H1 (cell line): Measurements from ENCODE around the gene C1GALT1. TPM values are rescaled to one million over a fixed set of nuclear protein-coding genes. Genes with fewer than 3 reads are reported as not detected.

ENCODE experiments used
- BCL11A ChIP-seq, 2 experiments: IDR thresholded peaks; one replicate each; pipeline ENCODE4 v1.6.1; 2011; ENCODE audit warnings: low read depth in 2 of 2, low read length in 2 of 2, mild to moderate bottlenecking in 2 of 2
- CHD2 ChIP-seq: IDR thresholded peaks from 2 replicates; pipeline ENCODE4 v1.6.1; 2012; ENCODE audit warnings: low read length, improper control_type of control experiment
- CHD7 ChIP-seq: fragments of 300-600 bp; sonication (generic); IDR thresholded peaks from 2 replicates; pipeline ENCODE4 v1.7.1; 2012; ENCODE audit warnings: low read length, moderate library complexity, mild to moderate bottlenecking, inconsistent platforms; ENCODE audit not compliant: insufficient replicate concordance
- USF2 ChIP-seq: IDR thresholded peaks from 2 replicates; pipeline ENCODE4 v1.6.1; 2011; ENCODE audit warnings: low read length, improper control_type of control experiment
- YY1 ChIP-seq: IDR thresholded peaks from 2 replicates; pipeline ENCODE4 v1.6.1; 2011; ENCODE audit warnings: low read depth, mild to moderate bottlenecking, low read length
- polyA plus RNA-seq, 7 experiments: library from polyadenylated mRNA; depleted of rRNA in 3 of 7; stranded (reverse) in 5 of 7; unstranded in 2 of 7; fragments of >200 nt in 5 of 7; fragments of 200-250 nt in 2 of 7; gene quantifications; 1 replicate in 5 of 7; 2 replicates in 1 of 7; 4 replicates in 1 of 7; pipeline versions ENCODE4 v1.2.1 to v1.2.3, GENCODE V29; 2011 to 2013; ENCODE audit warnings: missing spikeins in 2 of 7, mixed read lengths in 2 of 7
- total RNA-seq: library from RNA; stranded (reverse); fragmentation: NEBNext Ultra II Directional; extraction: Animal tissue kit (Norgen Biotek cat#: 25700); gene quantifications from 2 replicates; pipeline ENCODE4 v1.2.1, GENCODE V29; 2021

The C1GALT1 gene
- total and polyA plus RNA-seq, 2 of the 8 experiments (the other 6 are each of a cell fraction or from before 2014, with no cell fraction given), result 18.7 to 94.2 TPM

GRCh38 chr7:7175075-7175695, 7.2 kb upstream of the C1GALT1 start (continued):
- TF ChIP-seq USF2 (no peak), BCL11A (IDR thresholded peaks at IDR 0.05; ENCODE audit: low read depth in 2 of 2, low read length in 2 of 2) (no peak), CHD2 (no peak), CHD7 (no peak), YY1 (no peak)
